ENCODE measurements around the gene NTRK1.

DNA sequence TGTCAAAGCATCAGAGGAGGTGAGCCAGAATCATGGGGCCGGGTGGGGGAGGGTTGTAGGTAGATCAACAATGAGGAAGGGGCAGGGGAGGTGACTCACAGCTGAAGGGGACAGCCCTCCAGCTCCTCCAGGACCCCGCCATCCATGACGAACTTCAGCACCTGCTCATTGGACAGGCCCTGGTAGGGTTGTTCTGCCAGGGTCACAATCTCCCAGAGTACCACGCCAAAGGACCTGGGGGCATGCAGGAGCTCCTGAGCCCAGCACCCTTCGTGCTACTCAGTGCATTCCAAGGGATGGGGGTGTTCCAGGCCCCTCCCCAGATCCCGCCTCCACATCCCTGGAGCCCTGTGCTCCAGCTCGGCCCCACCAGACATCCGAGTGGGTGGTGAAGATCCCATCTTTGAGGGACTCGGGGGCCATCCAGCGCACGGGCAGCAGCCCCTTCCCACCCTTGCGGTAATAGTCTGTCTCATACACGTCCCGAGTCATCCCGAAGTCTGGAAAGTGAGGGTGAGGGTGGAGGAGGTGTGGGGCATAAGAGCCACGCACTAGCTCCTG, 19.3 kb upstream of the NTRK1 start:
- TF ChIP-seq, protein P1, sequence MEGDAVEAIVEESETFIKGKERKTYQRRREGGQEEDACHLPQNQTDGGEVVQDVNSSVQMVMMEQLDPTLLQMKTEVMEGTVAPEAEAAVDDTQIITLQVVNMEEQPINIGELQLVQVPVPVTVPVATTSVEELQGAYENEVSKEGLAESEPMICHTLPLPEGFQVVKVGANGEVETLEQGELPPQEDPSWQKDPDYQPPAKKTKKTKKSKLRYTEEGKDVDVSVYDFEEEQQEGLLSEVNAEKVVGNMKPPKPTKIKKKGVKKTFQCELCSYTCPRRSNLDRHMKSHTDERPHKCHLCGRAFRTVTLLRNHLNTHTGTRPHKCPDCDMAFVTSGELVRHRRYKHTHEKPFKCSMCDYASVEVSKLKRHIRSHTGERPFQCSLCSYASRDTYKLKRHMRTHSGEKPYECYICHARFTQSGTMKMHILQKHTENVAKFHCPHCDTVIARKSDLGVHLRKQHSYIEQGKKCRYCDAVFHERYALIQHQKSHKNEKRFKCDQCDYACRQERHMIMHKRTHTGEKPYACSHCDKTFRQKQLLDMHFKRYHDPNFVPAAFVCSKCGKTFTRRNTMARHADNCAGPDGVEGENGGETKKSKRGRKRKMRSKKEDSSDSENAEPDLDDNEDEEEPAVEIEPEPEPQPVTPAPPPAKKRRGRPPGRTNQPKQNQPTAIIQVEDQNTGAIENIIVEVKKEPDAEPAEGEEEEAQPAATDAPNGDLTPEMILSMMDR (IDR thresholded peaks at IDR 0.05), result no peak
- no peak for TF ChIP-seq EZH2 (IDR thresholded peaks at IDR 0.05; ENCODE audit: borderline replicate concordance, insufficient read depth, low read depth, low read length, poor library complexity, severe bottlenecking)

All from B cell (primary cell).